Cardiac septum (tissue), 1 donor: ENCODE data around the gene TTC7B. TPM values are rescaled to one million over a fixed set of nuclear protein-coding genes. Genes with fewer than 3 reads are reported as not detected.

Experiments
- total RNA-seq: library from RNA; stranded (reverse); fragmentation: NEBNext Ultra II Directional; extraction: Animal tissue kit (Norgen Biotek cat#: 25700); gene quantifications from one replicate; pipeline ENCODE4 v1.2.1, GENCODE V29; 2021
- donor health status: DM: no; HTN: no; CAD: no.

TTC7B gene
- total RNA-seq, 1 donor from 2014 or later: 64.9 TPM

Other genes with a start within 250 kb of the TTC7B start
- gene RPS6KA5, start 244.2 kb upstream of the TTC7B start, total RNA-seq: 3.8 TPM